Body of pancreas (tissue), 4 donors: ENCODE data around the gene PRDM9. TPM values are rescaled to one million over a fixed set of nuclear protein-coding genes. Genes with fewer than 3 reads are reported as not detected.
"Not testable (repeated sequence)": the region's sequence is repeated elsewhere in the genome, so short reads cannot be mapped to it uniquely, and the experiment has no call there.

ENCODE experiments used
- ATAC-seq: fragments of 150-250 bp; one replicate; pipeline ENCODE4 v1.9.1; 2016
- DNase-seq, 4 donors: peaks; one replicate each; pipeline ENCODE4 v3.0.0-alpha.2; 2019
- H3K27ac ChIP-seq, 4 donors: fragments of 200-600 bp; sonication (generic); 1 replicate in 3 of 4; 2 replicates in 1 of 4; pipeline versions ENCODE4 v1.5.1 to v1.6.1; 2016 to 2019; ENCODE audit warnings: mild to moderate bottlenecking in 1 of 4, mixed read lengths in 1 of 4, moderate library complexity in 1 of 4
- H3K27me3 ChIP-seq, 2 donors: fragments of 200-600 bp; sonication (generic); one replicate each; pipeline ENCODE4 v1.6.0; 2016; ENCODE audit warnings: mild to moderate bottlenecking in 1 of 2
- H3K36me3 ChIP-seq, 2 donors: fragments of 200-600 bp; sonication (generic); replicated peaks in 1 of 2; 2 replicates each; pipeline ENCODE4 v1.5.1; 2016; ENCODE audit warnings: low read depth in 2 of 2; ENCODE audit not compliant: insufficient read depth in 1 of 2
- H3K4me1 ChIP-seq: fragments of 200-600 bp; sonication (generic); one replicate; pipeline ENCODE4 v1.6.0; 2016
- H3K4me3 ChIP-seq, 2 donors: fragments of 200-600 bp; sonication (generic); 1 replicate in 1 of 2; 2 replicates in 1 of 2; pipeline ENCODE4 v1.5.1; 2016 to 2019
- H3K9me3 ChIP-seq, 3 donors: fragments of 200-600 bp; sonication (generic); 1 replicate in 2 of 3; 2 replicates in 1 of 3; pipeline ENCODE4 v1.5.1; 2016
- CTCF ChIP-seq, 7 experiments: fragments of 450-650 bp in 4 of 7; fragments of 200-600 bp in 3 of 7; sonication (generic) in 3 of 7; IDR thresholded peaks; one replicate each; pipeline ENCODE4 v1.5.1; 2016 to 2019; ENCODE audit warnings: antibody characterized with exemption in 7 of 7
- POLR2A ChIP-seq, 3 donors: fragments of 450-650 bp; IDR thresholded peaks; one replicate each; pipeline ENCODE4 v1.6.1; 2016; ENCODE audit warnings: antibody characterized with exemption in 3 of 3, mild to moderate bottlenecking in 2 of 3
- WGBS, 2 donors: methylation state at CpG; one replicate each; pipeline ENCODE4 v1.1.5; 2017; 5-methylcytosine and 5-hydroxymethylcytosine counted together
- intact Hi-C: fragments of 100-400 bp; cut with DNase I; formaldehyde crosslinking; loops from one replicate; pipeline ENCODE4 v1.15.1; 2023
- total RNA-seq, 2 donors: library from RNA; depleted of rRNA; stranded (reverse); fragments of >200 nt; gene quantifications; one replicate each; pipeline ENCODE4 v1.1.0, GENCODE V29; 2016

The PRDM9 gene
- total RNA-seq, 2 donors from 2014 or later, result not detected

GRCh38 chr5:23483090-23483489 lies 24.3 kb upstream of the PRDM9 start:
- intact Hi-C loops, result no loop called here
- no peak for TF ChIP-seq POLR2A (IDR thresholded peaks at IDR 0.05)
- no peak for TF ChIP-seq CTCF (IDR thresholded peaks at IDR 0.05)
- DNase-seq (no peak), ATAC-seq (no peak)
- Histone ChIP-seq H3K4me3 (no peak overlapping the region), H3K27ac (no peak overlapping the region), H3K36me3 (no peaks in the 10 kb centered on the region), H3K4me1 (no peaks in the 10 kb centered on the region), H3K27me3 (no peaks in the 10 kb centered on the region), H3K9me3 (no peaks in the 10 kb centered on the region)
- 88% methylated on average over 2 of the region's 2 CpGs for WGBS, 2 donors

GRCh38 chr5:23484096-23484495 lies 23.3 kb upstream of the PRDM9 start:
- no peak for TF ChIP-seq POLR2A (IDR thresholded peaks at IDR 0.05)
- TF ChIP-seq CTCF (IDR thresholded peaks at IDR 0.05), result no peak
- Histone ChIP-seq H3K27ac (no peak overlapping the region), H3K9me3 (no peaks in the 10 kb centered on the region), H3K27me3 (no peaks in the 10 kb centered on the region), H3K4me1 (no peaks in the 10 kb centered on the region), H3K4me3 (no peak overlapping the region), H3K36me3 (no peaks in the 10 kb centered on the region)
- intact Hi-C loops, result no loop called here
- no peak for DNase-seq
- WGBS, 2 donors, result 71 to 76% methylated on average over 5 of the region's 5 CpGs
- ATAC-seq, result no peak

GRCh38 chr5:23486227-23486626 lies 21.2 kb upstream of the PRDM9 start:
- H3K9me3 ChIP-seq, DNase-seq, ATAC-seq, H3K36me3 ChIP-seq, H3K4me1 ChIP-seq, H3K4me3 ChIP-seq, intact Hi-C loops, H3K27me3 ChIP-seq, H3K27ac ChIP-seq: not testable (repeated sequence)
- 69 to 83% methylated on average over 2 of the region's 2 CpGs for WGBS, 2 donors

GRCh38 chr5:23490993-23491392 lies 16.4 kb upstream of the PRDM9 start:
- H3K4me3 ChIP-seq, result no peak overlapping the region
- H3K27ac ChIP-seq, result no peak overlapping the region
- intact Hi-C loops, result no loop called here
- H3K4me1 ChIP-seq, result no peaks in the 10 kb centered on the region
- WGBS, 2 donors, result 27 to 60% methylated on average over 1 of the region's 1 CpG
- DNase-seq (no peak), ATAC-seq (no peak)
- H3K9me3 ChIP-seq, result no peaks in the 10 kb centered on the region
- H3K36me3 ChIP-seq, result no peaks in the 10 kb centered on the region
- TF ChIP-seq POLR2A (IDR thresholded peaks at IDR 0.05), result no peak
- TF ChIP-seq CTCF (IDR thresholded peaks at IDR 0.05), result no peak
- H3K27me3 ChIP-seq, result no peaks in the 10 kb centered on the region

GRCh38 chr5:23494558-23494957 lies 12.9 kb upstream of the PRDM9 start:
- no peaks in the 10 kb centered on the region for H3K4me1 ChIP-seq
- no peak overlapping the region for H3K4me3 ChIP-seq
- TF ChIP-seq CTCF (IDR thresholded peaks at IDR 0.05), result no peak
- TF ChIP-seq POLR2A (IDR thresholded peaks at IDR 0.05), result no peak
- intact Hi-C loops, result no loop called here
- H3K36me3 ChIP-seq, result no peaks in the 10 kb centered on the region
- H3K27me3 ChIP-seq, result no peaks in the 10 kb centered on the region
- 31 to 45% methylated on average over 1 of the region's 1 CpG for WGBS, 2 donors
- H3K9me3 ChIP-seq, result no peaks in the 10 kb centered on the region
- DNase-seq (no peak), ATAC-seq (no peak)
- H3K27ac ChIP-seq, result no peak overlapping the region
